COLO668 (cell line): ENCODE data around the gene TUSC2.
"Not testable (repeated sequence)": the region's sequence is repeated elsewhere in the genome, so short reads cannot be mapped to it uniquely, and the experiment has no call there.

Source experiments
- DNase-seq: peaks from one replicate; lab custom pipeline; 2025; ENCODE audit not compliant: unreplicated experiment; lab: John Stamatoyannopoulos, UW

TUSC2 gene

DNA sequence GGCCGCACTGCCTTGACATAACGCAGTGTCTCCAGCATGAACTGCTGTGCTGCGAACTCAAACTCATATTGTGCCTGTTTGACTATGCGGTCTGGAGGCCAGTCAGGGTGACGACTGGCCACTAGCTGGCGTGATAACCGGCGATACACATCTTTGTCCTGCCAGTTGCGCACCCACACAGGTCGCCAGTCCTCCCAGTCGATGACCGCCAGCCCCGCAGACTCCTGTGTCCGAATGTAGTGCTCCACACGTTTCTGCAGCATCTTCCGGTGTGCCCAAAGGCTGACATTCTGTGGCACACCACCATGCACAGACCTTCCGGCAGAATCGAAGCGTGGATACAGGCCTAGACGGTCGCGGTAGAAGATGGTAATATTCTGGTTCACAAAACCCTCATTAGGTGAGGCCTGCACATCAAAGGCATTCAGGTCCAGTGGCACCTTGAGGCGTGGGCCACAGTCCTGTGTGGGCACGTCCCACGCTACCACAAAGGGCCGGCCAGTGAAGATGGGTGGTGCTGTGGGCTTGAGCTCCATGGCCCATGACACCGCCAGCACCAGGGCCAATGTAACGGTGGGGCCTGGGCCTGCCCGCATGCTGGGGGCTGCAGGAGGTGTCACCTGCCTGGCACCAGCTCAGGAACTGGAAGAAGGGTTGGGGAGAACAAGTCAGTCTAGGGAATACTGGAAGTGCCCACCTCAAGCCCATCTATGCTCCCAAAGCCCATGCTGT, 8.0 kb downstream of the TUSC2 start:
- no peak for DNase-seq

DNA sequence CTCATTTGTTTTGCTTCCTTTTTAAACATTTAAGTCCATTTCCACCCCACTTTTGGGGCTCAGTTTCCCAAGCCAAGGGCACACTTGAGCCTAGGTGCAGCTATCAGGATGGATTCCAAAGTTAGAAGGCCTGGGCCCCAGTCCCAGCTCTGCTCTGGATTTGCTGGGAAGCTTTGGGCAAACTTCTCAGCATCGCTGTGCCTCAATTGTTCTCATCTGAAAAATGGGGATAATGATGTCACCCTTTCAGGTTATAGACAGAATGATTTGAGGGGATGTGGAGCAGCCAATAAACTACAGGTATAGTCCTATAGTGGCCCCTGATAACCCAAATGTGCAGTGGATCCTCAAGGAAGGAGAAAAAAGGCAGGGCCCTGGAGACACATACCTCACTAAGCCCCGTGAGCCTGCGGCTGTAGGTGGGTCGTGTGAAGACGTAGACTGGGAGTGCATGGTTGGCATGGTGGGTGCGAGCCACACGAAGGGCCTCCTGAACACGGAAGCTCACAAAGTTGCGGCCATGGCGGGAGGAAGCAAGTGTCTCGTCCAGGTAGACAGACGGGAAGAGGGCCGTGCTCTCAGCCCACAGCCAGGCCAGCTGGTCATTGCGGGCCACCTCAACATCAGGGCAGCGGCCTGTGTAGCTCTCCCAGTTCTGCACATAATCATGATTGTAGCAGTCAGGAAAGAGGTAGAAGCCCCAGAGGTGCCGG, 8.7 kb downstream of the TUSC2 start:
- DNase-seq, result no peak

DNA sequence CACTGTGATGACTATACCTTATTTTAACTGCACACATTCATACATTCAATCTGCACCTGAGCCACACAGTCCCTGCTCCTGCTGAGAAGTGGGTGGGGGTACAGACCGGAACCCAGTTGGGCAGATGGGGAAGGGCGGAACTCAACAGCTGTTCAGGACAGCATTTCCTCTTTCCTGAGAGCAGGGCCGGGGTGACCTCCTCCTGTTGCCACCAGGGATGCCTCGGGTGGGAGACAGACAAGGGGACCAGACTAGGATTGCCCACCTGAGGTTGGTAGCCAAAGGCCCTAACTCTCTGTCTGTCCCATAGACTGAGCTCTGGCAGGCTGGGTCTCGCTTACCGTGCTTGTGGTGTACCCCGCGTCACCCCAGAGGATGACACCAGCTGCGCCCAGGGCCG, 9.4 kb downstream of the TUSC2 start:
- DNase-seq, result no peak

DNA sequence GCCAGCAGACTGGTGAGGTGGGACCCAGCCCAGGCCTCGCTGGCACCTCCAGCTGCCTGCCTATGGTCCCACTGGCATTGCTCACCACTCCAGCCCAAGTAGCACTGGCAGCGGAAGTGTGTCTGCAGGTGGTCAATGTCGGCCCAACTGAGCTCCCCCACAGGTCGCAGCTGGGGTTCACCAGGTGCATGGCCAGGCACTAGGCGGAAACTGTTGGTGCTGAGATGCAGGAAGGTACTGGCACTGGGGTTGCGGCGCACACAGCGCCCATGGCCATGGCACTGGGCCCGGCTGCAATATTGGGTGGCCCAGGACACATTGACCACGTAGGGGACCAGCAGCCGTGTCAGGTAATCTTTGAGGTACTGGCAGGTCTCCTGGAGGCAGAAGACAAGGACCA, 9.9 kb downstream of the TUSC2 start:
- DNase-seq, result no peak

DNA sequence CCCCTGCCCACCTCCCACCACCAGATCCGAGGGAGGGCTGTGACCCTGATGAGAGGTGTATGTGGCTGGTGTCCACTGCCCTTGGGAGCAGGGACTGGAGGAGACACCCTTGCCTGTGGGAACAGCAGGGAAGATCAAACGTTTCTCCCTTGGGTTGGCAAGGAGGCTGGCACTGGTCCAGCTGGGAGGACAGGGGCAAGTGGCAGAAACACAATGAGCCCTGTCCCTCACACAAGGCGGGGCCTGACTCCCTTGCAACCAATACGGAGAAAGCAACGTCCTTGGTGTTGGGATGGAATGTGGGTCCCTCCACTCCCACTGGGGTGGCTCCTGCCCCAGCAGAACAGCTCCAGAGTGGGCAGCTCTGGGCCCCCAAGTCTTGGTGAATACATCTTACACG, 10.7 kb downstream of the TUSC2 start:
- peak; percentile 15 for DNase-seq

DNA sequence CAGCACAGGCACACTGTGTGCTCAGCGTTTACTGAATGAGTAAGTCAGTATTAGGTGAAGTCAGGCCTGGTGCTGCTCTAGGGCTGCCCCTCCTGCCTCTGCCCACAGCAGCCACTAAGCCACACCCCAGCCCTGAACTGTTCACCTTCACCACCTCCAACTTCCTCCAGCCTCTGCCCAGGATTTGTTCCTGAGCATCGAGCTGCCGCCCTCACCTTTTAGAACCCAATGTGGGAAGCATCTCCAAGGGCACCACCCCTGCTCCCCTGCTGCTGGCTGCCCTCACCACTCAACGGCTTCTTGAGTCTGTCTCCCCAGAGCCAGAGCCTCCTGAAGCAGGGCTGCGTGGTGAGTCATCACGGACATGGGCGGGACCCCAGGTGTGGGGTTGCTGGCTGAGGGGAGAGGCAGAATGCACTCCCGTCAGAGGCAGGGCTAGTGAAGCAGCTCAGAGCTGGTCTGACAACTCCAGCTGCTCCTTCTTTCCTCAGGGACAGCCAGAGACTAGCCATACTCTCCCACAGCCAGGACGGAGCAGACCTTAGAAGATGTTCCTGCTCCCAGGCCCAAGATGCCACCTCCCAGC, 11.3 kb downstream of the TUSC2 start:
- DNase-seq, result peak; percentile 32

DNA sequence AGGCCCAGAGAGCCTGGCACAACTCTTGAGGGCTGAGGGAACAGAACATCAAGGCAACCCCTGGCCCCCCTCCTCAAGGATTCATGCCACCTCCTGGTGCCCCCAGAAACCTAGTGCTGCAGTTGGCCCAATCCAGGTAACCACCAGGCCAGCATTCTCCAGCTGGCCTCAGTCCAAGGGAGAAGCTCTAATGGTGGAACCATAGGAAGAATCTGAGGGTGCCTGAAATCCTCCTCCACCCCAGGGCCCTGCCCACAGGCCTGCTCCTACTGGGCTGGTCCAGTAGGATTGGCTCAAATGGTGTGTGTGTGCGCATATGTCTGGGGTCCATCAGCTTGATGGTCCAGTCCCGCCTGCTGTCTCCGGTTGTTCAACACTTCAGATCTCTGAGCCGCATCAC, 13.2 kb downstream of the TUSC2 start:
- no peak for DNase-seq

DNA sequence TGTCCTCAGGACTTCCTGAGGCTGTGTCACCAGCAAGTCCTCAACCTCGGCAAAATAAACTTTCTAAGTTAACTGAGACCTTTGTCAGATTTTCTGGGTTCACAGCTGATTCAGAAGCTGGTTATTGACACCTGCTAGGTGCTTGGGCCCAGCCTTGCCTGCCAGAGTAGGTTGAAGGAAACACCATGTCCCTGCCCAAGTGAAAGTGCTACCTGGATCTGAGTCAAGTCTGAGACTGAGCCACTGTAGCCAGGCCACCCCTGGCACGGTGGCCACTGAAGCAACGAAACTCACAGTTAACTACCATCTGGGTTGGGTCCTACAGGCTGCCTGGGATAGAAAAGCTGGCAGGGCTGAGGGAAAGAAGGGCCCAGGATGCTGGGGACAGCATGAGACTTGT, 13.7 kb downstream of the TUSC2 start:
- no peak for DNase-seq

DNA sequence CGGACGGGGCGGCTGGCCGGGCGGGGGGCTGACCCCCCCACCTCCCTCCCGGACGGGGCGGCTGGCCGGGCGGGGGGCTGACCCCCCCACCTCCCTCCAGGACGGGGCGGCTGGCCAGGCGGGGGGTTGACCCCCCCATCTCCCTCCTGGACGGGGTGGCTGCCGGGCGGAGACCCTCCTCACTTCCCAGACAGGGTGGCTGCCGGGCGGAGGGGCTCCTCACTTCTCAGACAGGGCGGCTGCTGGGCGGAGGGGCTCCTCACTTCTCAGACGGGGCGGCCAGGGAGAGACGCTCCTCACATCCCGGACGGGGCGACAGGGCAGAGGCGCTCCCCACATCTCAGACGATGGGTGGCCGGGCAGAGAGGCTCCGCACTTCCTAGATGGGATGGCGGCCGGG, 16.0 kb downstream of the TUSC2 start:
- DNase-seq, result not testable (repeated sequence)

DNA sequence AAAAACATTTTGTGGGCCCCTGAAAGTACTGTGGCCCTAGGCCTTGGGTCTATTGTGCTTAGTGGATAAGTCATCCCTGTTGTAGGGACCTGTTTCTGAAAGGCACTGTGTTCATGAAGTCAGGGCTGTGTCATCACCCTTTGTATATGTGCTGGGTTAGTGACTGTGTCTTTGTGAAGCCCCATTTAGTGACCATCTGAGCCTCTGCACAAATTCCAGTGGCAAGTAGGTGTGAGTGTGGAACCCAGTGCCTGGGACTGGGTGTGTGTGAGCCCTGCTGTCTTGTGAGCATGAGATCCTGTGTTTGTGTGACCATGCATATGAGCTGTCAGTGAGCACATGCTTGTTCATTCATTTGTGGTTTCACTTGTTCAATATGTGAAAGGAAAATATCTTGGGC, 23.4 kb downstream of the TUSC2 start:
- DNase-seq, result no peak

DNA sequence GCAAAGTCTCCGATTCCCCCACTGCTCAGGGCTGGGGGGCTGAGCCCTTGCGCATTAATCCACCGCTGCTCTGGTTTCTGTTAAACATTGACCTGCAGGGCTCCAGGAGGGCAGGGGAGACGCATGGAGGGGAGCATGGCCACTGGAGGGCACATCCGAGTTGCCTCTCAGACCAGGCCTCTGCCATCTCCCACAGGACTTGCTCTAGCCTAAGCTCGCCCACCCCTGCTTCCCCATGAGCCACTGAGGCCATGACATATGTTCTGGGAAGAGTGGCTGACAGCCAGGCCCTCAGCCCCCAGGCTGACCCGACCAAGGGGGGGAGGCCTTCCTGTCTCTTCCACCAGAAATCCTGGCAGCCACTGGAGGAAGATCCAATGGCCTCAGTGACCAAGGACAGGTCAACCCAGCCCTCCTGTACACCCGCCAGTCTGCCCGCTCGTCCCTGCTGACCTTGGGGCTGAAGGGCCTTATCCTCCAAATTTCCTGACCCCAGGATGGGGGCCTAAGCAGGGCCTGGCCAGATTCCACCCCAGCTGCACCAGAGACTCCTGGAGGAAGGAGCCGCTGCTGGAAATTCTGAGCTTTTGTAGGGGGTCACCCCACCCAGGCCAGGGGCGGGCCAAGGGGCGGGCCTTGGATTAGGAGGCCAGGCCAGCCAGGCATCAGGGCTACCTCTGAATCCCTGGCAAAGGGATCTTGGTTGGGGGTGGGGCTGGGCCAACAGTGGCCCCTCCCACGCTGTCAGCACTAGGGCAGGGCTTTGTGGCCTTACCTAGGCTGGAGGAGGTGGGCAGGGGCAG, 24.8 kb downstream of the TUSC2 start, which contains the start of gene HYAL1:
TSS of gene HYAL1 (minus strand) at position 562 of the 803 bp plus-strand sequence. CDS start 618 bp downstream, outside the sequence.
- no peak for DNase-seq

DNA sequence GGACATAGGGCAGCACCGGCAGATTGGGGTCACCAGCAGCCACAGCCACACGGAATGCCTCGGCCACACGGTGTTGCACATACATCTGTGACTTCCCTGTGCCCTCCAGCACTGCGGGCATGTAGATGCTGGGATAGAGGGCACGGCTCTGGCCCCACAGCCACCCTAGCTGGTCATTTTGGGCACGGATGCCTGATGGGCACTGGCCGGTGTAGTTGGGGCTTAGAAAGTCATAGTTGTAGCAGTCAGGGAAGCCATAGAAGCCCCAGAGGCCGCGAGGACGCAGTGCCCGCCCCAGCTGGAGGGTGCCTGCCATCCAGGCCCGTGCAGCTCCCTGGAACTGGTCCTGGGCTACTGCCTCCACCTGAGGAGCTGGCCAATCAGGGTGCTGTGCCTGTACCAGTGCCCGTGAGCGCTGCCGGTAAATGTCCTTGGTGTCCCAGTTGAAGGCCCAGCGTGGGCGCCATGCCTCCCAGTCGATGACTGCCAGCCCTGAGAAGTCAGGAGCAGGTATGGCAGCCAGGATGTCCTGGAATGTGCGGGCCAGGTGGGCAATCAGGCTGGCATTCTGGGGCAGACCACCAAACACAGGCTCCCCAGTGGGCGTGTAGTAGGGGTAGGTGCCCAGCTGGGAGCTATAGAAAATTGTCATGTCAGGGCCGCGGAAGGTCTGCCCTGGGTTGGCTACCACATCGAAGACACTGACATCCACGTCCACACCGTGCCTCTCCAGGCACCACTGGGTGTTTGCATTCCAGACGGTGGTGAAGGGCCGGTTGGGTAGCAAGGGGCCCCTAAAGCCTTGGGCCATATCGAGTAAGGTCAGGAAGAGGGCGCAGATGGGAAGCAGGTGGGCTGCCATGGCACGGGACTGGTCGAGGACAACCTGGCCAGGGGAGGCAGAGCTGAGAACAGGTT, 25.7 kb downstream of the TUSC2 start:
- DNase-seq, result no peak

DNA sequence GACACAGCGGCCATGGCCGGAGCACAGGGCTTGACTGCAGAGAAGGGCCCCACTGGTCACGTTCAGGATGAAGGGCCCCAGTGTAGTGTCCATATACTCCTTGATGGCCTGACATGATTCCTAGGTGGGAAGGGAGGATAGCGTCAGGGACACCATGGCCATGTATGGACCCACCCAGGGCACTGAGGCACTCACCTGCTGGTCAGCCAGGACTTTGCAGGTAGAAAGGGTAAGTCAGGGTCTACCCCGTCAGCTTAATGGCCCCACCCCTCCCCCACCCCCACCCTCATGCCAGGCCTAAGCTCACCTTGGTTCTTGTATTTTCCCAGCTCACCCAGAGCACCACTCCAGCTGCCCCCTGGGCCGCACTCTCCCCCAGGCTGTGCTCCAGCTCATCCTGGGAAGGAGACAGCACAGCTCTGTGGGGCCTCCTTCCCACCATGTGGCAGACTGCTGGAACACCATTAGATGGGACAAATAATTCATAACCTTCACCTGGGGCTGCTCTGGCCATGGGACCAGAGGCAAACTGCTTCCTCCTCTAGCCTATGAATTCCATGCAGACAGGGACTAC, 27.3 kb downstream of the TUSC2 start:
- no peak for DNase-seq

DNA sequence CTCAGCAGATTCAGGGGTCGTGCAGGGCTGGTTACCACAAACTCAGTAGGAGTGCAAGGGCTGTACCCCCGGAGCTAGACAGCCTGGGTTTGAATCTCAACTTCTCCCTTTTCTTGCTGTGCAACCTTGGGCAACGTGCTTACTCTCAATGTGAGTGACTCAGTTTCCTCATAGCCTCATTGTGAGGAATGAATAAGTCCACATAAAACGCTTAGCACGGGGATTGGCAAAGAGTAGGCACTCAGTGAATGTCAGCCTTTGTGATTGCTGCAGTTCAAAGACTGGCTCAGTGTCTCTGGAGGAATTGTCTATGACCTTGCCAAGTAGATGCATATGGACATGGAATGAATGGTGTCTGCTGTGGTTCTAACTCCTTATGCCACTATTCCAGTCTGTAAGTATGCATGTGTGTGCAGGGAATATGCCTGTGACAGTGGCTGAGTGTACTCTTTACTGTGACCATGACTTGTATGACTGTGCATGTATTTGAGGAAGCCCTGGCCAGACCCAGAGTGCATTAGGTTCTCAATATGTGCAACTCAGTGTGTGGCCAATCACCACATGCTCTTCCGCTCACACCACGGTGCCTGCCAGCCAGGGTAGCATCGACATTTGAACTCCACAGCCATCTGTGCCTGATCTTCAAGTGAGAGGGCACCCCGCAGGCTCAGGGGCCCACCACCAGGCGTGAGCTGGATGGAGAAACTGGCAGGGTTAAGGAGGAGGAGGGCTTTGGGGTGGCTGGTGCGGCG, 27.9 kb downstream of the TUSC2 start:
- no peak for DNase-seq

DNA sequence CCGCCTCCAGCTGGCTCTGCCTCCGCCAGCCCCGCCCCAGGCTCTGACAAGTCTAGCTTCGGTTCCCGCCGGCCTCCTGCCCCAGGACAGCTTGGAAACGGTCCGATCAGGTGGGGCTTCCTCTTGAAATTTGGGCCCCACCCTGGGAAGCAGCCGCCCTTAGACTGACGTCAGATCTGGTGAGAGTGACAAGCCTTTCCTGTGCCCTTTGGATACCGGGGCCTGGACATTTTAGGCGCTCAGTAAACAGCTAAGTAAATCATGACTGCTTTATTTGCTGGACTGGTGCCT, 28.4 kb downstream of the TUSC2 start:
- DNase-seq, result no peak

DNA sequence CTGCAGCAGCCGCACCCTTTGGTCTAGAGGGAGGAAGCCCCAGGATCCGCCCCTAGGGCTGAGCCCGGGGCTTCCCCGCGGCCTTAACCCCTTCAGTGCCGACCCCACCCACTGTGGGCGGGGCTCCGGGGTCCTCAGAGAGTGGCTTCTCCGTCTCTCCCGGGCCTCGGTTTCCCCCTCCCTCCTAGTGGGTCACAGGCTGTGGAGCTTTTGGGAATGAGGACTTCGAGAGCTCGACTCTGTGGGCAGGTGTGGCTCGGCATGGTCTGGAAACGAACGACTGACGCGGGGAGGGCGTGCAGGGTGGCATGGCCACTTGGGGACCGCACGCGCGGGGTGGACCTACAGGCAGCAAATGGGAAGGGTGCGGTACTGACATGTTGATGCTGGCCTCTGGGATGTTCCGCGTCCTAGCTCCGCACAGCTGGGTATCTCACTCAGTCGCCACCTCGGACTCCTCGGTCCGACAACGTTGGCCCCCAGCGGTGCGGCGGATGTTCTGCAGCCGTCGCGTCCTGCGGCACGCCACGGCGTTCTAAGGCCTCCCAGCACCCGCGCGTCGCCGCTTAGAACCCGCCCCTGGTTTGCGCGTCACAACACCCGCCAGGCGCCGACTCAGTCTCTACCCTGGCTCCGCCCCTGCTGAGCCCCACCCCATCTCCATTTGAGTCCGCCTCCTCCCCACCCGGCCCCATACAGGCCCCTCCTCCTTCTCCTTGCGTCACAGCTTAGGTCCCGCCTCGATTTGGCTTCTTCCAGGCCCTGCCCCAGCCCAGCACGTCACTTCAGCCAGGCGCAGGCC, 29.0 kb downstream of the TUSC2 start, which contains the start of the genes HYAL3 and NAA80:
TSS of gene HYAL3 (minus strand) at position 570 of the 802 bp plus-strand sequence. CDS start 3,803 bp downstream, outside the sequence.
TSS of gene NAA80 (minus strand) at position 570 of the 802 bp plus-strand sequence. CDS start 1,942 bp downstream, outside the sequence.
- DNase-seq, result peak; percentile 97

DNA sequence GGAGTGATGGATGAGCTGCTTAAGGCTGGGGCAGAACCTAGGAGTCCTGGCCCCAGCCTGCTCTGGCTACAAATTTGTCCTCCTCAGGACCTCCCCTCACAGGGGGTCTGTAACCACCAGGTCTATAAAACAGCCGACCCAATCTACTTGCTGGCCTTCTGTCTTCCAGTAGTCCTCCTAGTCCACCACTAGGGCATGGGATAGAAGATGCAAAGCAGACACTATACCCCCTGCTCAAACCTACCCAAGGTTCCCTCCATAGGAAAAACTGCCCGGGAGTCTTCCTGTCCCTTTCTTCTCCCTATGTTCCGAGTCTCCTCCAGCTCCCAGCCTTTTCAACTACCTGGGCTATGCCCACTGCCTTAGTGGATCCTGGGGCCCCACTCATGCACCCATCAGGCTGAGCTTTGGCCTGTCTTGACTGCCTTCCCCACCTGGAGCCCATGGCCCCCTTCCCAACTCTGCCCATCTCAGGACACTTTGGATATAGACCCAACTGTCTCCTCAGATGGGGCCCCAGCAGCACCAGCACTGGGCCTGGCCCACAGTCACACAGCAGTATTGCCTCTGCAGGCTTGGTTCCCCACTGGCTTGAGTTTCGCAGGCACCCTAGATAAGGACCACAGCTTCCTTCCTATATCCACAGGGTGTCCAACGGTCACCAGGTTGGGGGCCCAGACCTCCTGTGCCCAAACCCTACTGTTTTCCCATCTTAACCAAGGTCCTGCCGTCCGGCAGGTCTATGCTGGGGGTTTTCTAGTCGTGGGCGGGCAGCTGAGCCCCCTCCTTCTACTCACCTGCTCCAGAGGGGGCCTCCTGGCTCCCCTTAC, 29.9 kb downstream of the TUSC2 start:
- DNase-seq, result no peak

DNA sequence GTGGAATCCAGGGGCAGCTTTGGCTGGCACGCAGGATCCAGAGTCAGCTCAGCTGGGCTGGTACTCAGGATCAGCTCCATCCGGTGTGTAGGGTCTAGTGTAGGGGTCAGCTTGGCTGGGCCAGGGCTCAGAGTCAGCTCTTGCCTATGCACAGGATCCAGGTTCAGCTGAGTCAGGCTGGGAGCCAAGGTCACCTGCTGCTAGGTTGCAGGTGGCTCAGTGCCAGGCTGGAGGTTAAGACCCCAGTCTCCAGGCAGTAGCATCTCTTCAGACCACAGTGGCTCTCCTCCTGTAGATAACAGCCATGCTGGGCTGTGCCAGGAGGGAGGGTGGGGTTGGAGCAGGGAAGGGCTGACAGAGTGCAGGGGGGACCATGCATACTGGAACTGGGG, 30.6 kb downstream of the TUSC2 start:
- DNase-seq, result no peak
